NCI-H2196 (cell line): ENCODE results near the gene AKAP13.

ENCODE experiments used
- DNase-seq: peaks from one replicate; lab custom pipeline; 2025; ENCODE audit not compliant: unreplicated experiment; lab: John Stamatoyannopoulos, UW

Gene AKAP13

GRCh38 chr15:85382942-85383341, 2.5 kb downstream of the AKAP13 start:
- no peak for DNase-seq

- no peak for DNase-seq
Measured at GRCh38 chr15:85383470-85384148, 3.2 kb downstream of the AKAP13 start.

- no peak for DNase-seq
Measured at GRCh38 chr15:85386261-85386660, 5.9 kb downstream of the AKAP13 start.

- no peak for DNase-seq
Measured at GRCh38 chr15:85388566-85389305, 8.3 kb downstream of the AKAP13 start.

GRCh38 chr15:85389306-85389650, 8.9 kb downstream of the AKAP13 start:
- no peak for DNase-seq

- no peak for DNase-seq
Measured at GRCh38 chr15:85389772-85390171, 9.4 kb downstream of the AKAP13 start.

GRCh38 chr15:85393210-85393609, 12.8 kb downstream of the AKAP13 start:
- DNase-seq: no peak

GRCh38 chr15:85394554-85395333, 14.3 kb downstream of the AKAP13 start:
- DNase-seq: no peak

GRCh38 chr15:85396554-85396953, 16.2 kb downstream of the AKAP13 start:
- DNase-seq: no peak

- DNase-seq: no peak
Measured at GRCh38 chr15:85397151-85397550, 16.7 kb downstream of the AKAP13 start.

- DNase-seq: no peak
Measured at GRCh38 chr15:85397926-85398325, 17.5 kb downstream of the AKAP13 start.

GRCh38 chr15:85398822-85399221, 18.4 kb downstream of the AKAP13 start:
- no peak for DNase-seq

- no peak for DNase-seq
Measured at GRCh38 chr15:85399627-85400026, 19.2 kb downstream of the AKAP13 start.

- DNase-seq: no peak
Measured at GRCh38 chr15:85400606-85401005, 20.2 kb downstream of the AKAP13 start.

GRCh38 chr15:85401108-85401774, 20.8 kb downstream of the AKAP13 start:
- DNase-seq: no peak

- DNase-seq: no peak
Measured at GRCh38 chr15:85402195-85402881, 21.9 kb downstream of the AKAP13 start.

GRCh38 chr15:85403745-85404144, 23.3 kb downstream of the AKAP13 start:
- no peak for DNase-seq

- DNase-seq: no peak
Measured at GRCh38 chr15:85404176-85404917, 23.9 kb downstream of the AKAP13 start.

GRCh38 chr15:85404918-85405866, 24.8 kb downstream of the AKAP13 start:
- DNase-seq: no peak
